Daoy (cell line): Measurements from ENCODE around the gene CCL13. TPM values are rescaled to one million over a fixed set of nuclear protein-coding genes. Genes with fewer than 3 reads are reported as not detected.

Source experiments
- DNase-seq: peaks from one replicate; pipeline ENCODE4 v3.0.0-alpha.2; 2015; ENCODE audit warnings: low read depth
- total RNA-seq: library from RNA; depleted of rRNA; stranded (reverse); fragments of >200 nt; shearing (Covaris generic); gene quantifications from 2 replicates; pipeline ENCODE4 v1.2.3, GENCODE V29; 2014; rRNA removed

CCL13 gene
- total RNA-seq, 1 experiment from 2014 or later, result not detected

GRCh38 chr17:34384822-34385605, 28.7 kb downstream of the CCL13 start:
- DNase-seq, result peak; percentile 43

- DNase-seq, result no peak
These were observed 30.0 kb downstream of the CCL13 start for GRCh38 chr17:34386343-34386696.

- DNase-seq, result peak; percentile 79
These were observed 30.6 kb downstream of the CCL13 start for GRCh38 chr17:34386697-34387550.

- DNase-seq, result no peak
These were observed 31.3 kb downstream of the CCL13 start for GRCh38 chr17:34387566-34387965.

GRCh38 chr17:34389126-34389750, 33.0 kb downstream of the CCL13 start:
- no peak for DNase-seq

GRCh38 chr17:34390649-34391048, 34.4 kb downstream of the CCL13 start:
- no peak for DNase-seq

- DNase-seq, result no peak
These were observed 35.0 kb downstream of the CCL13 start for GRCh38 chr17:34391241-34391640.

GRCh38 chr17:34393401-34393800, 37.1 kb downstream of the CCL13 start:
- DNase-seq, result no peak

GRCh38 chr17:34397265-34397664, 41.0 kb downstream of the CCL13 start:
- no peak for DNase-seq

GRCh38 chr17:34398990-34399389, 42.7 kb downstream of the CCL13 start:
- no peak for DNase-seq

- DNase-seq, result no peak
These were observed 43.4 kb downstream of the CCL13 start for GRCh38 chr17:34399725-34400124.

- no peak for DNase-seq
These were observed 44.1 kb downstream of the CCL13 start for GRCh38 chr17:34400301-34400931.

GRCh38 chr17:34401165-34401564, 44.9 kb downstream of the CCL13 start:
- DNase-seq, result no peak

GRCh38 chr17:34403006-34403405, 46.7 kb downstream of the CCL13 start:
- no peak for DNase-seq

GRCh38 chr17:34406226-34406625, 49.9 kb downstream of the CCL13 start:
- no peak for DNase-seq

Other genes with a start within 250 kb of the CCL13 start
- gene CCL2, start 101.2 kb upstream of the CCL13 start, total RNA-seq, result 1,648 and 1,969 TPM in 2 replicates
- 0.21 and 1.5 TPM in 2 replicates for gene CCL7, start 86.3 kb upstream of the CCL13 start, total RNA-seq
- not detected in 2 replicates for gene CCL11, start 70.7 kb upstream of the CCL13 start, total RNA-seq
- gene CCL8, start 37.0 kb upstream of the CCL13 start, total RNA-seq, result not detected in 2 replicates
- gene CCL1, start 6.8 kb downstream of the CCL13 start, total RNA-seq, result not detected in 2 replicates
- not detected in 2 replicates for gene TMEM132E, start 223.1 kb downstream of the CCL13 start, total RNA-seq